ENCODE results near the gene NDUFAF7.
"Not testable (repeated sequence)": the region's sequence is repeated elsewhere in the genome, so short reads cannot be mapped to it uniquely, and the experiment has no call there.

The NDUFAF7 gene

DNA sequence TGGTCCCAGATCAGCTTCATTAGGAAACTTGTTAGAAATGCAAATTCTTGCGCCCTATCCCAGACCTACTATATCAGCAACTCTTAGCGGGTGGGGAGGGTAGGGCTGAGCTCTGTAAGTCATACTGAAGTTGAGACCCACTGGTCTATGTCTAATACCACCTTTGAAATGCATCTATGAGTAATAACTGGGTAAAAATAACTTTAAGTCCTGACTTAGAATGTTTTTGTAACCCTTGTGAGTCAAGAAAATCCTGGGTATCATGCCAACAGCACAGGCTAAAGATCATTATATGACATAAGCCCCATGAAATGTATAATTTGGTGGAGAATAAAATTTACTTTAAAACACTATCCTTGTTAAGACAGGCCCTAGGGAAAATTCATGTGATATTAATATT lies 51.7 kb downstream of the NDUFAF7 start:
- DNase-seq, result no peak

DNA sequence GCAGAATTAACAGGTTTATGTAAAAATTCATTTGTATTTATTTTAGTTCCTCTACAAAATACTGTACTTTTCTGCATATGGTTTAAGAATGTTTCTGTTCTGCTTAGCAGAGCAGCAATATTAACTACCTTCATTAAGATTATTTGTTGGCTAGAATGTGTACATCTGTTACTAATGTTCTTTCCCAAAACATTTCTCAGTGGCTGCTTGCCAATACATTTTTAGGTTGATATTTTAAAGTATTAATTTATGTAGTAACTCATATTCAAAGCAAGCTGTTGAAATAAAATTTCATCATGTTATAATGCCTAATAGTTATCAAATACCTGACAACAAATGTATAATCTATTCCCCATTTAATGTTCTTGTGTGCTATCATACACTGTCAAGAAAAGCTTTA lies 52.9 kb downstream of the NDUFAF7 start:
- no peak for DNase-seq

DNA sequence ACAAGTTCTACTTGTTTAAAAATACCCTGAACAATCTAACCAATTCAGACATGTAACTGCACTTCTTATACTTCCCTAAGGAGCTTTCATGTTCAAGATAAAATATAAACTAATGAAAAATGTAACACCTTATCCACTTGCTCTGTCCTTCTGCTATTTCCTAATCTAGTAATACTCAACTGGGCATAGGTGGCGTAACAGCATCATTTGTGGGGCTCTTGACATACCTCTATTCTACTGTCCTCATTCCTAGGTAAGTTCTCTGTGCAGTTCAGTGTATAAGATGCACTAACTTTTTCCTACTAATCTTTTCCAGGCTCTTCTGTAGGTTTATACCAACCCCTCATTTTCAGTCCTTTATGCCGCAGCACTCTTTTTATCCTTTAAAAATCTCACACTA lies 56.5 kb downstream of the NDUFAF7 start:
- no peak for DNase-seq

DNA sequence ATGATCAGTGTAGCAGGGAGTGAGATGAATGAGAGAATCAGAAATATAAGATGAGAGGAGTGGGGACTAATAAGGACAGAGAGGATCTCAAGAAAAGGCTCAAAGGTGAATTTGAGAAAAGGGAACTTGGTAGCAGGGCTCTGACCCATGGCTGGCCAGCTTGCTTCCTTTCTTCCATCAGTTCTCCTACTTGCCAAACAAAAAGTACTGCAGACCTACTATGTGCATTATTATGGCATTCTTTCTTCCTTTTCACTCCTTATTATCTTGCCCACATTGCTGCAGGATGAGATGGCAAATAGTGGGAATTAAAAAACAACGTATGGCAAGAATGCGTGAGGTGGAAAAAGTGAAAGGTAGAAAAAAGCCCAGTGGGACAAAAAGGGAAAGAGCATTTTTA lies 60.2 kb downstream of the NDUFAF7 start:
- no peak for DNase-seq

GRCh38 chr2:37294858-37295257 lies 63.4 kb downstream of the NDUFAF7 start:
- not testable (repeated sequence) for DNase-seq

GRCh38 chr2:37295469-37296073 lies 64.1 kb downstream of the NDUFAF7 start:
- no peak for DNase-seq

- no peak for DNase-seq
These were observed 66.2 kb downstream of the NDUFAF7 start for GRCh38 chr2:37297632-37298031.
